ENCODE data around the gene TERT. TPM values are rescaled to one million over a fixed set of nuclear protein-coding genes. Genes with fewer than 3 reads are reported as not detected.
"Not testable (repeated sequence)": the region's sequence is repeated elsewhere in the genome, so short reads cannot be mapped to it uniquely, and the experiment has no call there.

The TERT gene
- total and polyA plus RNA-seq, 2 experiments from 2014 or later: 0.08 TPM; not detected in 1

- Histone ChIP-seq H3K79me2 (no peaks in the 10 kb centered on the region), H2AFZ (no peak overlapping the region), H3K4me1 (ENCODE audit: insufficient read depth) (no peaks in the 10 kb centered on the region), H4K20me1 (ENCODE audit: insufficient read depth, poor library complexity, severe bottlenecking) (no peaks in the 10 kb centered on the region), H3K9me3 (ENCODE audit: low read depth) (no peaks in the 10 kb centered on the region), H3K4me3 (no peak overlapping the region), H3K27ac (no peak overlapping the region), H3K36me3 (replicated peaks; ENCODE audit: insufficient read depth, low read depth) (no peaks in the 10 kb centered on the region), H3K9me2 (replicated peaks; ENCODE audit: insufficient read depth) (no peaks in the 10 kb centered on the region), H3K27me3 (peaks cover 22% of the 10 kb centered on the region), H3K4me2 (no peak overlapping the region)
- 79% methylated on average over 6 of the region's 6 CpGs for WGBS (ENCODE audit: low lambda C conversion rate, missing lambda C conversion rate)
- no peak for DNase-seq (ENCODE audit: low spot score)
- no peak for TF ChIP-seq CTCF (IDR thresholded peaks at IDR 0.05; ENCODE audit: poor library complexity)
- TF ChIP-seq EZH2phosphoT487 (IDR thresholded peaks at IDR 0.05; ENCODE audit: low read depth, severe bottlenecking, unreplicated experiment): no peak
- TF ChIP-seq EZH2 (IDR thresholded peaks at IDR 0.05; ENCODE audit: borderline replicate concordance): no peak
These were observed 2.7 kb downstream of the TERT start for GRCh38 chr5:1292139-1292538.

- Histone ChIP-seq H3K9me2 (replicated peaks; ENCODE audit: insufficient read depth) (no peaks in the 10 kb centered on the region), H3K27me3 (peaks cover 20% of the 10 kb centered on the region), H4K20me1 (ENCODE audit: insufficient read depth, poor library complexity, severe bottlenecking) (no peaks in the 10 kb centered on the region), H3K36me3 (replicated peaks; ENCODE audit: insufficient read depth, low read depth) (no peaks in the 10 kb centered on the region), H2AFZ (no peak overlapping the region), H3K4me1 (ENCODE audit: insufficient read depth) (no peaks in the 10 kb centered on the region), H3K4me2 (no peak overlapping the region), H3K9me3 (ENCODE audit: low read depth) (no peaks in the 10 kb centered on the region), H3K27ac (no peak overlapping the region), H3K4me3 (no peak overlapping the region), H3K79me2 (no peaks in the 10 kb centered on the region)
- TF ChIP-seq EZH2phosphoT487 (IDR thresholded peaks at IDR 0.05; ENCODE audit: low read depth, severe bottlenecking, unreplicated experiment) (no peak), CTCF (IDR thresholded peaks at IDR 0.05; ENCODE audit: poor library complexity) (no peak), EZH2 (IDR thresholded peaks at IDR 0.05; ENCODE audit: borderline replicate concordance) (no peak)
- no peak for DNase-seq (ENCODE audit: low spot score)
- WGBS (ENCODE audit: low lambda C conversion rate, missing lambda C conversion rate): 88% methylated on average over 24 of the region's 24 CpGs
These were observed 3.2 kb downstream of the TERT start for GRCh38 chr5:1291611-1292080.

GRCh38 chr5:1290956-1291355 is 3.9 kb downstream of the TERT start:
- H2AFZ ChIP-seq; H3K9me3 ChIP-seq (ENCODE audit: low read depth); DNase-seq (ENCODE audit: low spot score); H3K79me2 ChIP-seq; H3K36me3 ChIP-seq (replicated peaks; ENCODE audit: insufficient read depth, low read depth); H3K4me1 ChIP-seq (ENCODE audit: insufficient read depth); H3K27ac ChIP-seq; H3K4me2 ChIP-seq; H3K9me2 ChIP-seq (replicated peaks; ENCODE audit: insufficient read depth); H4K20me1 ChIP-seq (ENCODE audit: insufficient read depth, poor library complexity, severe bottlenecking); H3K4me3 ChIP-seq: not testable (repeated sequence)
- WGBS (ENCODE audit: low lambda C conversion rate, missing lambda C conversion rate): 88% methylated on average over 10 of the region's 24 CpGs
- peaks cover 13% of the 10 kb centered on the region for H3K27me3 ChIP-seq

- DNase-seq (ENCODE audit: low spot score); H3K4me3 ChIP-seq; H3K27me3 ChIP-seq; H3K79me2 ChIP-seq; H4K20me1 ChIP-seq (ENCODE audit: insufficient read depth, poor library complexity, severe bottlenecking); H3K9me3 ChIP-seq (ENCODE audit: low read depth); H3K27ac ChIP-seq; H3K36me3 ChIP-seq (replicated peaks; ENCODE audit: insufficient read depth, low read depth); H2AFZ ChIP-seq; H3K4me1 ChIP-seq (ENCODE audit: insufficient read depth); H3K9me2 ChIP-seq (replicated peaks; ENCODE audit: insufficient read depth); H3K4me2 ChIP-seq: not testable (repeated sequence)
- no CpG with 5 or more reads among the region's 32 CpGs for WGBS (ENCODE audit: low lambda C conversion rate, missing lambda C conversion rate)
These were observed 5.3 kb downstream of the TERT start for GRCh38 chr5:1289559-1289958.

All from hepatocyte (in vitro differentiated cells).